B cell (primary cell): ENCODE data around the gene MOK. TPM values are rescaled to one million over a fixed set of nuclear protein-coding genes. Genes with fewer than 3 reads are reported as not detected.

Source experiments
- ATAC-seq: fragments of 200-7000 bp; cut with Tn5 transposase; one replicate; pipeline ENCODE4 v1.10.0; 2021; ENCODE audit warnings: low read depth, mild to moderate bottlenecking, moderate number of reproducible peaks, moderate library complexity
- CTCF ChIA-PET: fragments of 350-600 bp; sonication (Branson Sonifier 250); formaldehyde crosslinking; loops from one replicate; lab custom pipeline; 2021; ENCODE audit warnings: antibody characterized with exemption, inconsistent platforms; lab: Charles Lee
- POLR2A ChIA-PET: fragments of 350-600 bp; sonication (Branson Sonifier 250); formaldehyde crosslinking; loops from one replicate; lab custom pipeline; 2021; ENCODE audit warnings: antibody characterized with exemption; lab: Charles Lee
- DNase-seq: peaks from one replicate; pipeline ENCODE4 v3.0.0; 2013
- H2AFZ ChIP-seq: 2 replicates; pipeline ENCODE4 v1.6.1; 2012; ENCODE audit warnings: mild to moderate bottlenecking, low read depth, low read length; ENCODE audit not compliant: insufficient read depth, poor library complexity, severe bottlenecking
- H3K27ac ChIP-seq, 2 donors: 1 replicate in 1 of 2; 2 replicates in 1 of 2; pipeline ENCODE4 v1.5.1; 2012 to 2013; ENCODE audit warnings: low read length in 2 of 2, mild to moderate bottlenecking in 2 of 2, moderate library complexity in 1 of 2
- H3K27me3 ChIP-seq, 4 experiments: fragments of 200-600 bp in 1 of 4; sonication (generic) in 1 of 4; replicated peaks in 1 of 4; 1 replicate in 2 of 4; 2 replicates in 2 of 4; pipeline versions ENCODE4 v1.6.1 to v1.7.0; 2013 to 2016; ENCODE audit warnings: low read length in 3 of 4, mild to moderate bottlenecking in 2 of 4, mixed read lengths in 1 of 4, moderate library complexity in 1 of 4; ENCODE audit not compliant: insufficient read depth in 4 of 4, control insufficient read depth in 3 of 4; ENCODE audit errors: control extremely low read depth in 1 of 4
- H3K36me3 ChIP-seq, 2 experiments: replicated peaks in 1 of 2; 1 replicate in 1 of 2; 2 replicates in 1 of 2; pipeline versions ENCODE4 v1.6.1 to v1.7.1; 2013; ENCODE audit warnings: low read length in 1 of 2; ENCODE audit not compliant: insufficient read depth in 2 of 2, control insufficient read depth in 1 of 2; ENCODE audit errors: control extremely low read depth in 1 of 2, extremely low read depth in 1 of 2
- H3K4me1 ChIP-seq, 2 donors: fragments of 200-600 bp in 1 of 2; sonication (generic) in 1 of 2; 1 replicate in 1 of 2; 2 replicates in 1 of 2; pipeline versions ENCODE4 v1.5.1 to v1.6.1; 2013 to 2017; ENCODE audit warnings: low read length in 2 of 2; ENCODE audit not compliant: control insufficient read depth in 2 of 2, insufficient read depth in 2 of 2
- H3K4me2 ChIP-seq: replicated peaks from 2 replicates; pipeline ENCODE3; 2012; ENCODE audit warnings: mild to moderate bottlenecking, low read depth, low read length; ENCODE audit not compliant: poor library complexity, severe bottlenecking
- H3K4me3 ChIP-seq, 5 experiments: fragments of 200-600 bp in 1 of 5; sonication (generic) in 1 of 5; 1 replicate in 3 of 5; 2 replicates in 2 of 5; pipeline versions ENCODE4 v1.5.1 to v1.7.0; 2011 to 2016; ENCODE audit warnings: low read length in 4 of 5, mild to moderate bottlenecking in 4 of 5, low read depth in 2 of 5, control low read depth in 1 of 5, moderate library complexity in 1 of 5; ENCODE audit not compliant: insufficient read depth in 1 of 5; ENCODE audit errors: control extremely low read depth in 1 of 5, extremely low read depth in 1 of 5
- H3K79me2 ChIP-seq: fragments of 200-600 bp; sonication (generic); one replicate; pipeline ENCODE4 v1.6.0; 2016; ENCODE audit warnings: low read length; ENCODE audit not compliant: control insufficient read depth, insufficient read depth
- H3K9ac ChIP-seq: fragments of 200-600 bp; sonication (generic); 2 replicates; pipeline ENCODE4 v1.6.1; 2017; ENCODE audit warnings: mild to moderate bottlenecking, low read length, moderate library complexity
- H3K9me3 ChIP-seq, 3 donors: one replicate each; pipeline versions ENCODE4 v1.6.1 to v1.7.1; 2013; ENCODE audit warnings: low read length in 2 of 3; ENCODE audit not compliant: control insufficient read depth in 2 of 3, insufficient read depth in 1 of 3; ENCODE audit errors: control extremely low read depth in 1 of 3
- H4K20me1 ChIP-seq: 2 replicates; pipeline ENCODE4 v1.6.0; 2012; ENCODE audit warnings: mild to moderate bottlenecking, low read length; ENCODE audit not compliant: insufficient read depth, control insufficient read depth, poor library complexity, severe bottlenecking
- H3K27ac Mint-ChIP-seq: one replicate; pipeline ENCODE4 v1.8.0; 2021; ENCODE audit warnings: mixed read lengths
- H3K27me3 Mint-ChIP-seq: one replicate; pipeline ENCODE4 v1.8.0; 2021; ENCODE audit warnings: mixed read lengths
- H3K4me1 Mint-ChIP-seq: one replicate; pipeline ENCODE4 v1.8.0; 2021; ENCODE audit warnings: mixed read lengths
- H3K4me3 Mint-ChIP-seq: one replicate; pipeline ENCODE4 v1.8.0; 2021; ENCODE audit warnings: mixed read lengths
- H3K9me3 Mint-ChIP-seq: one replicate; pipeline ENCODE4 v1.8.0; 2022; ENCODE audit warnings: mixed read lengths; ENCODE audit not compliant: insufficient read depth
- EZH2 ChIP-seq: IDR thresholded peaks from 2 replicates; pipeline ENCODE4 v1.6.1; 2012; ENCODE audit warnings: borderline replicate concordance, low read depth, mild to moderate bottlenecking, moderate library complexity, low read length; ENCODE audit not compliant: insufficient read depth, poor library complexity, severe bottlenecking
- WGBS: methylation state at CpG from one replicate; pipeline ENCODE4 v1.1.5; 2013; ENCODE audit warnings: missing lambda C conversion rate; ENCODE audit not compliant: insufficient coverage; 5-methylcytosine and 5-hydroxymethylcytosine counted together
- intact Hi-C: fragments of 100-400 bp; cut with micrococcal nuclease; formaldehyde crosslinking; loops from one replicate; pipeline ENCODE4 v1.10.0; 2022
- polyA plus RNA-seq: library from polyadenylated mRNA; depleted of rRNA; stranded (reverse); fragments of >200 nt; gene quantifications from 2 replicates; pipeline ENCODE4 v1.2.3, GENCODE V29; 2012
- total RNA-seq, 2 donors: library from RNA; stranded (reverse); fragments of 120-200 nt in 1 of 2; gene quantifications; 1 replicate in 1 of 2; 2 replicates in 1 of 2; pipeline versions ENCODE4 v1.2.3 to v1.2.4, GENCODE V29; 2013 to 2022
- TF ChIP-seq, protein P1 (sequence below): fragments of 200-600 bp; IDR thresholded peaks from one replicate; pipeline ENCODE4 v1.8.0; 2022; ENCODE audit warnings: antibody characterized with exemption, mild to moderate bottlenecking

Gene MOK
- total and polyA plus RNA-seq, 2 donors (not counting 1 experiment from before 2014, with no cell fraction given): 1.2 to 3.0 TPM

DNA sequence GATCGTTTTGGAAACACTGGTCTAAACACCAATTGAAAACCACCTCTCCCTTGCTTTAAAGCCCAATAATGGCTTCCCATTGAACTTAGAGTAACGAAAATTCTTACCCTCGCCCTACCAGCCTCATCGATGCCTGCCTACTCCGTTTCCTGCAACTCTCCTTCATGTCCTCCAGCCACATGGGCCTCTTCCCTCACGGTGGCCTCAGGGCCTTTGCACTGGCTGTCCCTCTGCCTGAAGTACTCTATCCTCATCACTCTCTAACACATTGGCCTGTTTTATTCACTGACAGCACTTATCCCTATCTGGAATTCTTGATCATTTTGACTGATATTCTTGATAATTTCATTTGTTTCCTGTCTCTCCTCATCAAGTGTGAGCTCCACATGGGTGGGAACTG is 46.8 kb downstream of the MOK start:
- Histone ChIP-seq H3K9ac (no peak overlapping the region), H3K4me1 (no peaks in the 10 kb centered on the region), H3K9me3 (no peaks in the 10 kb centered on the region), H3K4me2 (no peak overlapping the region), H3K4me3 (no peak overlapping the region), H3K36me3 (no peaks in the 10 kb centered on the region), H3K27ac (no peak overlapping the region), H2AFZ (no peak overlapping the region), H4K20me1 (no peaks in the 10 kb centered on the region), H3K27me3 (no peaks in the 10 kb centered on the region), H3K79me2 (no peaks in the 10 kb centered on the region)
- ChIA-PET CTCF (no interaction called here), POLR2A (no interaction called here)
- no peak for ATAC-seq
- Mint-ChIP-seq H3K4me1 (no peaks in the 10 kb centered on the region), H3K4me3 (no peak overlapping the region), H3K27ac (no peak overlapping the region), H3K9me3 (no peaks in the 10 kb centered on the region), H3K27me3 (peaks cover 6% of the 10 kb centered on the region)
- no peak for DNase-seq
- WGBS: 95% methylated on average over 5 of the region's 6 CpGs
- TF ChIP-seq EZH2: no peak
- intact Hi-C loops: no loop called here

GRCh38 chr14:102256716-102257115 is 48.2 kb downstream of the MOK start:
- H3K27me3 Mint-ChIP-seq: peaks cover 6% of the 10 kb centered on the region
- TF ChIP-seq EZH2: no peak
- TF ChIP-seq, protein P1, sequence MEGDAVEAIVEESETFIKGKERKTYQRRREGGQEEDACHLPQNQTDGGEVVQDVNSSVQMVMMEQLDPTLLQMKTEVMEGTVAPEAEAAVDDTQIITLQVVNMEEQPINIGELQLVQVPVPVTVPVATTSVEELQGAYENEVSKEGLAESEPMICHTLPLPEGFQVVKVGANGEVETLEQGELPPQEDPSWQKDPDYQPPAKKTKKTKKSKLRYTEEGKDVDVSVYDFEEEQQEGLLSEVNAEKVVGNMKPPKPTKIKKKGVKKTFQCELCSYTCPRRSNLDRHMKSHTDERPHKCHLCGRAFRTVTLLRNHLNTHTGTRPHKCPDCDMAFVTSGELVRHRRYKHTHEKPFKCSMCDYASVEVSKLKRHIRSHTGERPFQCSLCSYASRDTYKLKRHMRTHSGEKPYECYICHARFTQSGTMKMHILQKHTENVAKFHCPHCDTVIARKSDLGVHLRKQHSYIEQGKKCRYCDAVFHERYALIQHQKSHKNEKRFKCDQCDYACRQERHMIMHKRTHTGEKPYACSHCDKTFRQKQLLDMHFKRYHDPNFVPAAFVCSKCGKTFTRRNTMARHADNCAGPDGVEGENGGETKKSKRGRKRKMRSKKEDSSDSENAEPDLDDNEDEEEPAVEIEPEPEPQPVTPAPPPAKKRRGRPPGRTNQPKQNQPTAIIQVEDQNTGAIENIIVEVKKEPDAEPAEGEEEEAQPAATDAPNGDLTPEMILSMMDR: no peak
- Histone ChIP-seq H3K27me3 (no peaks in the 10 kb centered on the region), H3K4me3 (no peak overlapping the region), H3K27ac (no peak overlapping the region), H3K4me1 (no peaks in the 10 kb centered on the region), H3K79me2 (no peaks in the 10 kb centered on the region), H3K4me2 (no peak overlapping the region), H2AFZ (no peak overlapping the region), H3K9ac (no peak overlapping the region), H3K36me3 (no peaks in the 10 kb centered on the region), H4K20me1 (no peaks in the 10 kb centered on the region), H3K9me3 (no peaks in the 10 kb centered on the region)
- ATAC-seq (no peak), DNase-seq (no peak)
- intact Hi-C loops: no loop called here
- over 99% methylated on average over 9 of the region's 9 CpGs for WGBS
- ChIA-PET POLR2A (no interaction called here), CTCF (no interaction called here)
- H3K9me3 Mint-ChIP-seq: no peaks in the 10 kb centered on the region
- no peak overlapping the region for H3K4me3 Mint-ChIP-seq
- no peaks in the 10 kb centered on the region for H3K4me1 Mint-ChIP-seq
- no peak overlapping the region for H3K27ac Mint-ChIP-seq
